Breast epithelium (tissue), 3 donors: ENCODE data around the gene YTHDF1.

Source experiments
- CTCF ChIP-seq, 3 donors: fragments of 450-650 bp; IDR thresholded peaks; one replicate each; pipeline ENCODE4 v1.5.1; 2016 to 2017; ENCODE audit warnings: antibody characterized with exemption in 3 of 3, mild to moderate bottlenecking in 3 of 3, moderate library complexity in 3 of 3
- POLR2A ChIP-seq: fragments of 450-650 bp; IDR thresholded peaks from one replicate; pipeline ENCODE4 v1.6.1; 2016; ENCODE audit warnings: antibody characterized with exemption, mild to moderate bottlenecking, moderate library complexity

- TF ChIP-seq POLR2A: no peak
- TF ChIP-seq CTCF (IDR thresholded peaks at IDR 0.05): no peak
Observed at GRCh38 chr20:63186528-63187316, 29.2 kb downstream of the YTHDF1 start.
